ENCODE results near the gene PIEZO2. TPM values are rescaled to one million over a fixed set of nuclear protein-coding genes. Genes with fewer than 3 reads are reported as not detected.
"Not testable (repeated sequence)": the region's sequence is repeated elsewhere in the genome, so short reads cannot be mapped to it uniquely, and the experiment has no call there.

Gene PIEZO2
- total RNA-seq, 1 experiment from 2014 or later: 0.57 TPM

- DNase-seq (ENCODE audit: low read depth, low spot score): no peak
- POLR2A ChIA-PET: no interaction called here
- CTCF ChIA-PET: no interaction called here
- Histone ChIP-seq H3K27me3 (ENCODE audit: control insufficient read depth, insufficient read depth, low read length) (no peaks in the 10 kb centered on the region), H3K36me3 (ENCODE audit: control insufficient read depth, insufficient read depth, low read length) (no peaks in the 10 kb centered on the region), H3K4me3 (ENCODE audit: low read depth in 2 of 2, low read length in 2 of 2) (no peak overlapping the region), H3K9me3 (ENCODE audit: control insufficient read depth, insufficient read depth, low read depth, low read length) (no peaks in the 10 kb centered on the region), H3K27ac (ENCODE audit: low read length) (no peak overlapping the region), H3K4me1 (ENCODE audit: control insufficient read depth, insufficient read depth, low read length) (no peaks in the 10 kb centered on the region)
- ATAC-seq: no peak
- TF ChIP-seq REST (IDR thresholded peaks at IDR 0.05; ENCODE audit: insufficient read depth in 1 of 2, low read depth in 2 of 2, low read length in 1 of 2): no peak
- TF ChIP-seq POLR2AphosphoS5 (IDR thresholded peaks at IDR 0.05; ENCODE audit: low read depth, low read length): no peak
- TF ChIP-seq SIN3A (IDR thresholded peaks at IDR 0.05; ENCODE audit: borderline replicate concordance, insufficient read depth, low read depth, low read length): no peak
- TF ChIP-seq TCF7L2 (IDR thresholded peaks at IDR 0.05; ENCODE audit: low read depth, low read length): no peak
- TF ChIP-seq CTCF (IDR thresholded peaks at IDR 0.05): no peak
- in situ Hi-C loops (cut with HindIII; ENCODE audit: low pct_unique_long_range_greater_than_20kb, low sequenced_read_pairs) (no loop called here), intact Hi-C loops (cut with micrococcal nuclease; ENCODE audit: unreplicated experiment) (no loop called here)
- no TSS peak for BruUV-seq (replicated peaks)
Measured at GRCh38 chr18:10847408-10847790, 302.0 kb downstream of the PIEZO2 start.

GRCh38 chr18:10846657-10847407 is 302.5 kb downstream of the PIEZO2 start:
- Histone ChIP-seq H3K9me3 (ENCODE audit: control insufficient read depth, insufficient read depth, low read depth, low read length) (no peaks in the 10 kb centered on the region), H3K27me3 (ENCODE audit: control insufficient read depth, insufficient read depth, low read length) (no peaks in the 10 kb centered on the region), H3K4me1 (ENCODE audit: control insufficient read depth, insufficient read depth, low read length) (no peaks in the 10 kb centered on the region), H3K36me3 (ENCODE audit: control insufficient read depth, insufficient read depth, low read length) (no peaks in the 10 kb centered on the region), H3K27ac (ENCODE audit: low read length) (no peak overlapping the region), H3K4me3 (ENCODE audit: low read depth in 2 of 2, low read length in 2 of 2) (no peak overlapping the region)
- in situ Hi-C loops (cut with HindIII; ENCODE audit: low pct_unique_long_range_greater_than_20kb, low sequenced_read_pairs) (no loop called here), intact Hi-C loops (cut with micrococcal nuclease; ENCODE audit: unreplicated experiment) (no loop called here)
- ChIA-PET CTCF (no interaction called here), POLR2A (no interaction called here)
- no TSS peak for BruUV-seq (replicated peaks)
- no peak for ATAC-seq
- TF ChIP-seq REST (IDR thresholded peaks at IDR 0.05; ENCODE audit: insufficient read depth in 1 of 2, low read depth in 2 of 2, low read length in 1 of 2) (no peak), CTCF (IDR thresholded peaks at IDR 0.05) (no peak)
- no peak for DNase-seq (ENCODE audit: low read depth, low spot score)

- intact Hi-C loops (cut with micrococcal nuclease; ENCODE audit: unreplicated experiment); CTCF ChIA-PET; POLR2A ChIA-PET: not testable (repeated sequence)
Measured at GRCh38 chr18:10846035-10846434, 303.3 kb downstream of the PIEZO2 start.

More at GRCh38 chr18:10846035-10846434, 303.3 kb downstream of the PIEZO2 start:
- H3K9me3 ChIP-seq (ENCODE audit: control insufficient read depth, insufficient read depth, low read depth, low read length); BruUV-seq (replicated peaks); in situ Hi-C loops (cut with HindIII; ENCODE audit: low pct_unique_long_range_greater_than_20kb, low sequenced_read_pairs); H3K4me3 ChIP-seq (ENCODE audit: low read depth in 2 of 2, low read length in 2 of 2); ATAC-seq; H3K4me1 ChIP-seq (ENCODE audit: control insufficient read depth, insufficient read depth, low read length); H3K36me3 ChIP-seq (ENCODE audit: control insufficient read depth, insufficient read depth, low read length); DNase-seq (ENCODE audit: low read depth, low spot score); H3K27me3 ChIP-seq (ENCODE audit: control insufficient read depth, insufficient read depth, low read length); H3K27ac ChIP-seq (ENCODE audit: low read length): not testable (repeated sequence)

Data from Panc1 (cell line).